Stimulated activated CD8-positive, alpha-beta memory T cell treated with anti-CD3 and anti-CD28 coated beads, Interleukin-2, amount 100 ng/mL, for 48 hours (primary cell): Measurements from ENCODE around the gene ERC2.

Source experiments
- DNase-seq, 2 donors: peaks; one replicate each; pipeline ENCODE4 v3.0.0-alpha.2; 2020; ENCODE audit warnings: low read depth in 2 of 2

Gene ERC2

GRCh38 chr3:55795746-55796145 lies 672.5 kb downstream of the ERC2 start:
- no peak for DNase-seq

GRCh38 chr3:55795296-55795695 lies 673.0 kb downstream of the ERC2 start:
- DNase-seq, result no peak

GRCh38 chr3:55792742-55793141 lies 675.5 kb downstream of the ERC2 start:
- DNase-seq, result no peak

GRCh38 chr3:55792009-55792408 lies 676.3 kb downstream of the ERC2 start:
- no peak for DNase-seq

GRCh38 chr3:55790596-55791350 lies 677.5 kb downstream of the ERC2 start:
- no peak for DNase-seq

GRCh38 chr3:55789516-55789915 lies 678.8 kb downstream of the ERC2 start:
- DNase-seq, result no peak

- no peak for DNase-seq
Observed at GRCh38 chr3:55782807-55783206, 685.5 kb downstream of the ERC2 start.

- no peak for DNase-seq
Observed at GRCh38 chr3:55782351-55782750, 685.9 kb downstream of the ERC2 start.

GRCh38 chr3:55780913-55781312 lies 687.4 kb downstream of the ERC2 start:
- DNase-seq, result no peak

GRCh38 chr3:55779543-55779942 lies 688.7 kb downstream of the ERC2 start:
- DNase-seq, result no peak

GRCh38 chr3:55775366-55776154 lies 692.7 kb downstream of the ERC2 start:
- no peak for DNase-seq

GRCh38 chr3:55774856-55775255 lies 693.4 kb downstream of the ERC2 start:
- no peak for DNase-seq

GRCh38 chr3:55771503-55771902 lies 696.8 kb downstream of the ERC2 start:
- no peak for DNase-seq

GRCh38 chr3:55770077-55770476 lies 698.2 kb downstream of the ERC2 start:
- no peak for DNase-seq

GRCh38 chr3:55766753-55767152 lies 701.5 kb downstream of the ERC2 start:
- no peak for DNase-seq

- DNase-seq, result no peak
Observed at GRCh38 chr3:55765906-55766701, 702.2 kb downstream of the ERC2 start.

GRCh38 chr3:55765398-55765797 lies 702.9 kb downstream of the ERC2 start:
- DNase-seq, result no peak

GRCh38 chr3:55756976-55757375 lies 711.3 kb downstream of the ERC2 start:
- DNase-seq, result no peak

- DNase-seq, result no peak
Observed at GRCh38 chr3:55755516-55756205, 712.6 kb downstream of the ERC2 start.

- no peak for DNase-seq
Observed at GRCh38 chr3:55752911-55753310, 715.4 kb downstream of the ERC2 start.

- no peak for DNase-seq
Observed at GRCh38 chr3:55751730-55752129, 716.5 kb downstream of the ERC2 start.

GRCh38 chr3:55750525-55750924 lies 717.7 kb downstream of the ERC2 start:
- no peak for DNase-seq
